CD14-positive monocyte (primary cell): Measurements from ENCODE around the gene RNU6-8. TPM values are rescaled to one million over a fixed set of nuclear protein-coding genes. Genes with fewer than 3 reads are reported as not detected.

Experiments
- DNase-seq, 3 donors: peaks; one replicate each; pipeline ENCODE4 v3.0.0-alpha.2; 2011 to 2022
- H2AFZ ChIP-seq: 2 replicates; pipeline ENCODE4 v1.6.0; 2012; ENCODE audit warnings: mild to moderate bottlenecking, low read depth, low read length, inconsistent platforms; ENCODE audit not compliant: insufficient read depth, poor library complexity, severe bottlenecking
- H3K27ac ChIP-seq, 2 donors: 1 replicate in 1 of 2; 2 replicates in 1 of 2; pipeline ENCODE4 v1.5.1; 2012 to 2013; ENCODE audit warnings: low read length in 2 of 2, control low read depth in 1 of 2, inconsistent platforms in 1 of 2, low read depth in 1 of 2, mild to moderate bottlenecking in 1 of 2
- H3K27me3 ChIP-seq, 2 donors: one replicate each; pipeline versions ENCODE4 v1.6.0 to v1.6.1; 2011 to 2013; ENCODE audit warnings: low read length in 2 of 2; ENCODE audit not compliant: control insufficient read depth in 2 of 2, insufficient read depth in 2 of 2
- H3K36me3 ChIP-seq, 2 donors: replicated peaks in 1 of 2; 1 replicate in 1 of 2; 2 replicates in 1 of 2; pipeline versions ENCODE4 v1.5.1 to v1.6.1; 2012 to 2013; ENCODE audit warnings: low read length in 2 of 2, control low read depth in 1 of 2, inconsistent platforms in 1 of 2, mild to moderate bottlenecking in 1 of 2; ENCODE audit not compliant: insufficient read depth in 2 of 2, control insufficient read depth in 1 of 2
- H3K4me1 ChIP-seq, 2 donors: 1 replicate in 1 of 2; 2 replicates in 1 of 2; pipeline versions ENCODE4 v1.5.1 to v1.6.1; 2012 to 2013; ENCODE audit warnings: low read length in 2 of 2, control low read depth in 1 of 2, inconsistent platforms in 1 of 2, mild to moderate bottlenecking in 1 of 2, moderate library complexity in 1 of 2; ENCODE audit not compliant: insufficient read depth in 2 of 2, control insufficient read depth in 1 of 2
- H3K4me2 ChIP-seq: replicated peaks from 2 replicates; pipeline ENCODE3; 2012; ENCODE audit warnings: low read length, moderate library complexity, mild to moderate bottlenecking; ENCODE audit not compliant: poor library complexity, severe bottlenecking; ENCODE audit errors: extremely low read depth
- H3K4me3 ChIP-seq, 3 experiments: fragments of 200-600 bp in 1 of 3; sonication (generic) in 1 of 3; replicated peaks in 1 of 3; 1 replicate in 2 of 3; 2 replicates in 1 of 3; pipeline ENCODE4 v1.5.1; 2011 to 2013; ENCODE audit warnings: low read length in 3 of 3, mild to moderate bottlenecking in 3 of 3, control low read depth in 2 of 3, low read depth in 2 of 3, inconsistent platforms in 1 of 3, moderate library complexity in 1 of 3
- H3K79me2 ChIP-seq: 2 replicates; pipeline ENCODE4 v1.6.0; 2012; ENCODE audit warnings: mild to moderate bottlenecking, control low read depth, inconsistent platforms, low read length, moderate library complexity; ENCODE audit not compliant: insufficient read depth
- H3K9ac ChIP-seq: 2 replicates; pipeline ENCODE4 v1.6.0; 2017; ENCODE audit warnings: low read length, mild to moderate bottlenecking; ENCODE audit not compliant: insufficient read depth, poor library complexity, severe bottlenecking
- H3K9me3 ChIP-seq, 2 donors: replicated peaks in 1 of 2; 1 replicate in 1 of 2; 2 replicates in 1 of 2; pipeline versions ENCODE4 v1.5.1 to v1.6.1; 2012 to 2013; ENCODE audit warnings: low read length in 2 of 2, control low read depth in 1 of 2; ENCODE audit not compliant: control insufficient read depth in 1 of 2, insufficient read depth in 1 of 2
- H4K20me1 ChIP-seq: 2 replicates; pipeline ENCODE4 v1.6.0; 2012; ENCODE audit warnings: mild to moderate bottlenecking, low read length, control low read depth, moderate library complexity; ENCODE audit not compliant: insufficient read depth
- H3K27ac Mint-ChIP-seq, 7 donors: one replicate each; pipeline ENCODE4 v1.8.0; 2020; ENCODE audit warnings: mild to moderate bottlenecking in 7 of 7, mixed read lengths in 7 of 7, moderate library complexity in 6 of 7, inconsistent platforms in 2 of 7
- H3K27me3 Mint-ChIP-seq, 3 donors: one replicate each; pipeline ENCODE4 v1.8.0; 2021 to 2022; ENCODE audit warnings: low read depth in 3 of 3, mild to moderate bottlenecking in 3 of 3, mixed read lengths in 3 of 3, moderate library complexity in 3 of 3, inconsistent platforms in 1 of 3
- H3K36me3 Mint-ChIP-seq, 2 donors: one replicate each; pipeline ENCODE4 v1.8.0; 2020; ENCODE audit warnings: mixed read lengths in 2 of 2, inconsistent platforms in 1 of 2, mild to moderate bottlenecking in 1 of 2
- H3K4me1 Mint-ChIP-seq: one replicate; pipeline ENCODE4 v1.8.0; 2020; ENCODE audit warnings: mild to moderate bottlenecking, mixed read lengths
- H3K4me3 Mint-ChIP-seq, 2 donors: one replicate each; pipeline ENCODE4 v1.8.0; 2020; ENCODE audit warnings: mild to moderate bottlenecking in 2 of 2, mixed read lengths in 2 of 2, moderate library complexity in 1 of 2
- H3K9me3 Mint-ChIP-seq, 7 donors: one replicate each; pipeline ENCODE4 v1.8.0; 2020 to 2022; ENCODE audit warnings: mixed read lengths in 7 of 7, mild to moderate bottlenecking in 6 of 7, moderate library complexity in 6 of 7, inconsistent platforms in 2 of 7
- whole genome bisulfite sequencing: methylation state at CpG from one replicate; pipeline ENCODE4 v1.1.5; 2013; ENCODE audit warnings: missing lambda C conversion rate; ENCODE audit not compliant: insufficient coverage; 5-methylcytosine and 5-hydroxymethylcytosine counted together
- intact Hi-C, 2 donors: fragments of 100-400 bp; cut with micrococcal nuclease; formaldehyde crosslinking; loops; one replicate each; pipeline versions ENCODE4 v1.15.0 to v1.15.1; 2023
- polyA plus RNA-seq, 3 donors: library from polyadenylated mRNA; depleted of rRNA in 1 of 3; unstranded in 2 of 3; stranded (reverse) in 1 of 3; fragments of 300-500 nt in 2 of 3; fragments of >200 nt in 1 of 3; fragmentation: Illumina TruSeq in 2 of 3; gene quantifications; 1 replicate in 2 of 3; 2 replicates in 1 of 3; pipeline ENCODE4 v1.2.3, GENCODE V29; 2012 to 2021
- TF ChIP-seq, protein P1 (sequence below): fragments of 200-600 bp; IDR thresholded peaks from one replicate; pipeline ENCODE4 v1.8.0; 2022; ENCODE audit warnings: antibody characterized with exemption, mild to moderate bottlenecking

RNU6-8 gene
- polyA plus RNA-seq, 3 donors, result not detected

GRCh38 chr14:32186248-32186647 is 16.8 kb downstream of the RNU6-8 start:
- Histone ChIP-seq H4K20me1 (no peaks in the 10 kb centered on the region), H3K4me3 (no peak overlapping the region), H2AFZ (no peak overlapping the region), H3K79me2 (no peaks in the 10 kb centered on the region), H3K4me1 (no peaks in the 10 kb centered on the region), H3K27me3 (no peaks in the 10 kb centered on the region), H3K4me2 (no peak overlapping the region), H3K9ac (no peak overlapping the region), H3K36me3 (no peaks in the 10 kb centered on the region), H3K27ac (no peak overlapping the region), H3K9me3 (peaks cover 0 to 4% of the 10 kb centered on the region in 2 donors)
- TF ChIP-seq, protein P1, sequence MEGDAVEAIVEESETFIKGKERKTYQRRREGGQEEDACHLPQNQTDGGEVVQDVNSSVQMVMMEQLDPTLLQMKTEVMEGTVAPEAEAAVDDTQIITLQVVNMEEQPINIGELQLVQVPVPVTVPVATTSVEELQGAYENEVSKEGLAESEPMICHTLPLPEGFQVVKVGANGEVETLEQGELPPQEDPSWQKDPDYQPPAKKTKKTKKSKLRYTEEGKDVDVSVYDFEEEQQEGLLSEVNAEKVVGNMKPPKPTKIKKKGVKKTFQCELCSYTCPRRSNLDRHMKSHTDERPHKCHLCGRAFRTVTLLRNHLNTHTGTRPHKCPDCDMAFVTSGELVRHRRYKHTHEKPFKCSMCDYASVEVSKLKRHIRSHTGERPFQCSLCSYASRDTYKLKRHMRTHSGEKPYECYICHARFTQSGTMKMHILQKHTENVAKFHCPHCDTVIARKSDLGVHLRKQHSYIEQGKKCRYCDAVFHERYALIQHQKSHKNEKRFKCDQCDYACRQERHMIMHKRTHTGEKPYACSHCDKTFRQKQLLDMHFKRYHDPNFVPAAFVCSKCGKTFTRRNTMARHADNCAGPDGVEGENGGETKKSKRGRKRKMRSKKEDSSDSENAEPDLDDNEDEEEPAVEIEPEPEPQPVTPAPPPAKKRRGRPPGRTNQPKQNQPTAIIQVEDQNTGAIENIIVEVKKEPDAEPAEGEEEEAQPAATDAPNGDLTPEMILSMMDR, result no peak
- H3K27me3 Mint-ChIP-seq, result peaks cover 0 to 2% (median 0%) of the 10 kb centered on the region in 3 donors
- no peak overlapping the region for H3K4me3 Mint-ChIP-seq
- H3K9me3 Mint-ChIP-seq, result peaks cover 0 to 16% (median 6%) of the 10 kb centered on the region in 7 donors
- peaks cover 5% of the 10 kb centered on the region for H3K4me1 Mint-ChIP-seq
- H3K36me3 Mint-ChIP-seq, result no peaks in the 10 kb centered on the region
- DNase-seq, result no peak
- H3K27ac Mint-ChIP-seq, result no peak overlapping the region
- intact Hi-C loops, result no loop called here

DNA sequence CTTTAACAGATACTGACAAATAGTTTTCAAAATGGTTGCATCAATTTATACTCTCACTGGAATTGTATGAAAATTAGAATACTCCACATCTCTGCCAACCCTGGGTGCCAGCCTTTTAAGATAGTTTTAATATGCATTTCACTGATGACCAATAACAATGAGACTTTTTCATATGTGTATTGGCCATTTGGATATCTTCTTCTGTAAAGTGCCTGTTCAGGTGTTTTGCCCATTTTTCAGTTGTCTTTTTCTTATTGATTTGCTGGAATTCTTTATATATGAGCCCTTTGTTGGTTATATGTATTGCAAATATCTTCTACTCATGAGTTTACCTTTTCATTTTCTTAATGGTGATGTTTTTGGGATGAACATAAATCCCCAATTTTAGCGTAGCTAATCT is 18.0 kb downstream of the RNU6-8 start:
- no peaks in the 10 kb centered on the region for H3K4me1 ChIP-seq
- TF ChIP-seq, protein P1, result no peak
- H2AFZ ChIP-seq, result no peak overlapping the region
- peaks cover 0 to 4% of the 10 kb centered on the region in 2 donors for H3K9me3 ChIP-seq
- H3K27me3 Mint-ChIP-seq, result peaks cover 0 to 2% (median 0%) of the 10 kb centered on the region in 3 donors
- no peak overlapping the region for H3K9ac ChIP-seq
- intact Hi-C loops, result no loop called here
- no peak overlapping the region for H3K27ac Mint-ChIP-seq
- H3K4me3 Mint-ChIP-seq, result no peak overlapping the region
- no peaks in the 10 kb centered on the region for H3K36me3 Mint-ChIP-seq
- peaks cover 0 to 19% (median 9%) of the 10 kb centered on the region in 7 donors for H3K9me3 Mint-ChIP-seq
- no peaks in the 10 kb centered on the region for H3K79me2 ChIP-seq
- H3K4me1 Mint-ChIP-seq, result peaks cover 3% of the 10 kb centered on the region
- no peaks in the 10 kb centered on the region for H4K20me1 ChIP-seq
- no peak overlapping the region for H3K4me2 ChIP-seq
- WGBS, result no CpG with 5 or more reads among the region's 1 CpG
- no peaks in the 10 kb centered on the region for H3K27me3 ChIP-seq
- H3K36me3 ChIP-seq, result no peaks in the 10 kb centered on the region
- no peak overlapping the region for H3K27ac ChIP-seq
- no peak for DNase-seq
- H3K4me3 ChIP-seq, result no peak overlapping the region
